Raji (cell line): ENCODE data around the gene DNAH1.

ENCODE experiments used
- POLR2A ChIP-seq: IDR thresholded peaks from 2 replicates; pipeline ENCODE4 v1.6.1; 2011; ENCODE audit warnings: low read depth, low read length, control low read depth; ENCODE audit not compliant: insufficient read depth

DNAH1 gene

GRCh38 chr3:52318186-52318816 lies 2.2 kb downstream of the DNAH1 start:
- TF ChIP-seq POLR2A = no peak

- no peak for TF ChIP-seq POLR2A
These were observed 3.9 kb downstream of the DNAH1 start for GRCh38 chr3:52319921-52320595.

GRCh38 chr3:52321481-52321880 lies 5.4 kb downstream of the DNAH1 start:
- no peak for TF ChIP-seq POLR2A

GRCh38 chr3:52322466-52322865 lies 6.3 kb downstream of the DNAH1 start:
- no peak for TF ChIP-seq POLR2A

GRCh38 chr3:52323526-52324295 lies 7.6 kb downstream of the DNAH1 start:
- no peak for TF ChIP-seq POLR2A

- no peak for TF ChIP-seq POLR2A
These were observed 8.6 kb downstream of the DNAH1 start for GRCh38 chr3:52324676-52325075.

- TF ChIP-seq POLR2A = no peak
These were observed 9.6 kb downstream of the DNAH1 start for GRCh38 chr3:52325686-52326085.

GRCh38 chr3:52326976-52327375 lies 10.9 kb downstream of the DNAH1 start:
- TF ChIP-seq POLR2A = no peak

GRCh38 chr3:52327486-52328290 lies 11.6 kb downstream of the DNAH1 start:
- no peak for TF ChIP-seq POLR2A

GRCh38 chr3:52328536-52329080 lies 12.5 kb downstream of the DNAH1 start:
- no peak for TF ChIP-seq POLR2A

- TF ChIP-seq POLR2A = no peak
These were observed 14.2 kb downstream of the DNAH1 start for GRCh38 chr3:52330194-52330805.

- TF ChIP-seq POLR2A = no peak
These were observed 15.0 kb downstream of the DNAH1 start for GRCh38 chr3:52331091-52331490.

GRCh38 chr3:52331906-52332305 lies 15.8 kb downstream of the DNAH1 start:
- no peak for TF ChIP-seq POLR2A

GRCh38 chr3:52333869-52334557 lies 17.9 kb downstream of the DNAH1 start:
- TF ChIP-seq POLR2A = no peak
